ENCODE measurements around the gene PLCB2.
A peak's percentile ranks its signal among the peaks of the same experiment; 100 is the strongest.

PLCB2 gene

DNA sequence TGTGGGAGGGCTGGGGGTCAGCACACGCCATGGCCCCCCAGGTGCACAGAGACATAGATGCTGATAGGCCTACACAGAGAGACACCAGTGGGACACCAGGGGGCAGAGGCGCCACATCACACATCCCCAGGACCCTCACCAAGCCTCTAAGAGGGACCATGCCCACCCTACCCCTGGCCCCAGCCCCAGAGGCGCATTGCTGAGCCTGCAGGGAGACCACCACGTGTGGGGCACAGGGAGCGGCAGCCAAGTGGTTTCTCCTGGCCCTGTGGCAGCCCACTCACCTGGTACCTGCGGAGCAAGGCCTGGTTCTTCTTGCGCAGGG is 31.8 kb upstream of the PLCB2 start:
- H3F3A ChIP-seq (ENCODE audit: low read depth) = no peaks in the 10 kb centered on the region
- TF ChIP-seq CTCF (conservative IDR thresholded peaks at IDR 0.05; ENCODE audit: low read length) (peak; percentile 27; the same call in 1 of the 2 replicates), EZH2phosphoT487 (IDR thresholded peaks at IDR 0.05; ENCODE audit: borderline replicate concordance) (no peak)
- no peaks in the 10 kb centered on the region for H3K27me3 ChIP-seq (ENCODE audit: insufficient read depth, low read length, poor library complexity, severe bottlenecking)
- no peaks in the 10 kb centered on the region for H3K9me3 ChIP-seq (ENCODE audit: insufficient read depth, low read depth, low read length)
- no peaks in the 10 kb centered on the region for H3K36me3 ChIP-seq (ENCODE audit: insufficient read depth, low read length)
- no peak overlapping the region for H2AFZ ChIP-seq (ENCODE audit: low read length)
- H3K79me2 ChIP-seq (ENCODE audit: insufficient read depth, low read length) = no peaks in the 10 kb centered on the region
- H3K4me3 ChIP-seq (ENCODE audit: low read length, poor library complexity, severe bottlenecking) = no peak overlapping the region
- H3K4me2 ChIP-seq (ENCODE audit: low read depth, low read length, poor library complexity, severe bottlenecking) = no peak overlapping the region
- no peaks in the 10 kb centered on the region for H3K9me2 ChIP-seq (replicated peaks; ENCODE audit: low read depth, low read length)
- no peak overlapping the region for H3K9ac ChIP-seq (ENCODE audit: low read depth, low read length, poor library complexity, severe bottlenecking)
- H4K20me1 ChIP-seq (ENCODE audit: insufficient read depth, low read length, poor library complexity, severe bottlenecking) = no peaks in the 10 kb centered on the region
- peaks cover 30% of the 10 kb centered on the region for H3K4me1 ChIP-seq (ENCODE audit: insufficient read depth, low read length, poor library complexity, severe bottlenecking)

DNA sequence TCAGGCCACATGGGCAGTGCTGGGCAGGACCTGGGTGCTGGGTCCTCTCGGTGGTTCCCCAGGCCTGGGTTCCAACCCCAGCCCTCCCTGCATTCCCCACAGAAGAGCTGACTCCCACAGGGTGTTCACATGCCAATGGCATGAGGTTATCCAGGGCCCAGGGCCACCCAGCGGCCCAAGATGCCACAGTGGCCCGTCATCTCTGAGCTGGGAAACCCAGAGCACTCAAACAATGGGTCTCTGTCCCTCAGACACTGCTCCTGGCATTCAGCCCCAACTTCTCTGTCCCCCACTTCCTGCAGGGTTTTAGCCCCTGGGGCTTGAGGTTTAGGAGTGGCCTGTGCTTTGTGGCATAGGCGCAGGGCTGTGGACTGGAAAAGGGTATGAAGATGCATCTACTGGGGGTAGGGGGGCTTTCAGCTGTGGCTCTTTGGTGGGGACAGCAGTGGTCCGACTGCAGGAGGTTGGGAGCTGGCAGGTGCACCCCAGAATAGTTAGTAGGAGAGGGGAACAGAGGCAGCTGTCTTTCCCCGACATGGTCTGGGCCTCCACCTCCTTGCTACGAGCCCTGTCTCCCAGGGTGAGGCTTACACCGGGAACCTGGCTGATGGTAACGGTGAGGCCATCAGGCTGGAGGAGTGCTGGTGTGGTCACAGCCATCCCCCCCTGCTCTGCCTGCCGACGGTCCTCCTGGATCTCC is 31.3 kb upstream of the PLCB2 start:
- Histone ChIP-seq H3K4me2 (ENCODE audit: low read depth, low read length, poor library complexity, severe bottlenecking) (no peak overlapping the region), H3F3A (ENCODE audit: low read depth) (0 out of 2 replicates have a peak, but pooled peaks cover 3% of the 10 kb centered on the region), H2AFZ (ENCODE audit: low read length) (no peak overlapping the region), H3K4me3 (ENCODE audit: low read length, poor library complexity, severe bottlenecking) (no peak overlapping the region), H3K27me3 (ENCODE audit: insufficient read depth, low read length, poor library complexity, severe bottlenecking) (no peaks in the 10 kb centered on the region), H4K20me1 (ENCODE audit: insufficient read depth, low read length, poor library complexity, severe bottlenecking) (no peaks in the 10 kb centered on the region), H3K9ac (ENCODE audit: low read depth, low read length, poor library complexity, severe bottlenecking) (no peak overlapping the region), H3K9me2 (replicated peaks; ENCODE audit: low read depth, low read length) (no peaks in the 10 kb centered on the region), H3K9me3 (ENCODE audit: insufficient read depth, low read depth, low read length) (no peaks in the 10 kb centered on the region), H3K79me2 (ENCODE audit: insufficient read depth, low read length) (no peaks in the 10 kb centered on the region), H3K4me1 (ENCODE audit: insufficient read depth, low read length, poor library complexity, severe bottlenecking) (peaks cover 35% of the 10 kb centered on the region), H3K36me3 (ENCODE audit: insufficient read depth, low read length) (no peaks in the 10 kb centered on the region)
- TF ChIP-seq CTCF (conservative IDR thresholded peaks at IDR 0.05; ENCODE audit: low read length) (no peak), EZH2phosphoT487 (IDR thresholded peaks at IDR 0.05; ENCODE audit: borderline replicate concordance) (no peak)

GRCh38 chr15:40338041-40338657 is 30.4 kb upstream of the PLCB2 start:
- Histone ChIP-seq H3K36me3 (ENCODE audit: insufficient read depth, low read length) (no peaks in the 10 kb centered on the region), H3K4me2 (ENCODE audit: low read depth, low read length, poor library complexity, severe bottlenecking) (peak overlapping the region; percentile 21), H2AFZ (ENCODE audit: low read length) (no peak overlapping the region), H3K4me3 (ENCODE audit: low read length, poor library complexity, severe bottlenecking) (no peak overlapping the region), H3K79me2 (ENCODE audit: insufficient read depth, low read length) (peaks cover 2% of the 10 kb centered on the region; the same call in 1 of the 2 replicates), H4K20me1 (ENCODE audit: insufficient read depth, low read length, poor library complexity, severe bottlenecking) (no peaks in the 10 kb centered on the region), H3K9me2 (replicated peaks; ENCODE audit: low read depth, low read length) (no peaks in the 10 kb centered on the region), H3K9me3 (ENCODE audit: insufficient read depth, low read depth, low read length) (no peaks in the 10 kb centered on the region), H3K27me3 (ENCODE audit: insufficient read depth, low read length, poor library complexity, severe bottlenecking) (no peaks in the 10 kb centered on the region), H3K9ac (ENCODE audit: low read depth, low read length, poor library complexity, severe bottlenecking) (no peak overlapping the region), H3F3A (ENCODE audit: low read depth) (0 out of 2 replicates have a peak, but pooled peaks cover 3% of the 10 kb centered on the region), H3K4me1 (ENCODE audit: insufficient read depth, low read length, poor library complexity, severe bottlenecking) (peaks cover 43% of the 10 kb centered on the region)
- TF ChIP-seq CTCF (conservative IDR thresholded peaks at IDR 0.05; ENCODE audit: low read length) (peak; percentile 91), EZH2phosphoT487 (IDR thresholded peaks at IDR 0.05; ENCODE audit: borderline replicate concordance) (no peak)

Measured in Loucy (cell line).